Measurements from ENCODE around the gene REV1. TPM values are rescaled to one million over a fixed set of nuclear protein-coding genes. Genes with fewer than 3 reads are reported as not detected.

The REV1 gene
- total and polyA plus RNA-seq, 4 donors, result 4.0 to 37.7 (median 16.2) TPM

- H3K4me3 ChIP-seq (ENCODE audit: low read depth in 1 of 3, low read length in 3 of 3), result no peak overlapping the region
- H3K9ac ChIP-seq (ENCODE audit: low read depth in 1 of 2, low read length in 2 of 2), result no peak overlapping the region
- H3K9me3 ChIP-seq (ENCODE audit: control insufficient read depth in 4 of 4, low read length in 3 of 4), result no peaks in the 10 kb centered on the region
- no peak for TF ChIP-seq CTCF (IDR thresholded peaks at IDR 0.05; ENCODE audit: low read depth, low read length, missing input control)
- no peak for TF ChIP-seq RAD21 (IDR thresholded peaks at IDR 0.05)
- TF ChIP-seq REST (IDR thresholded peaks at IDR 0.05), result no peak
- TF ChIP-seq JUND (IDR thresholded peaks at IDR 0.05), result no peak
- TF ChIP-seq MAX (IDR thresholded peaks at IDR 0.05), result no peak
- TF ChIP-seq GABPA (IDR thresholded peaks at IDR 0.05 in 1 of 2, conservative IDR thresholded peaks at IDR 0.05 in 1 of 2), result no peak
- no peak for TF ChIP-seq SP1 (IDR thresholded peaks at IDR 0.05)
- TF ChIP-seq RXRA (IDR thresholded peaks at IDR 0.05), result no peak
- no peak for TF ChIP-seq EGR1 (IDR thresholded peaks at IDR 0.05; ENCODE audit: low read depth in 2 of 2)
- TF ChIP-seq HNF4A (conservative IDR thresholded peaks at IDR 0.05), result no peak
- no peak for TF ChIP-seq HNF4G (IDR thresholded peaks at IDR 0.05)
- no peak for TF ChIP-seq YY1 (IDR thresholded peaks at IDR 0.05)
- TF ChIP-seq ZBTB33 (IDR thresholded peaks at IDR 0.05), result no peak
- TF ChIP-seq ATF3 (IDR thresholded peaks at IDR 0.05), result no peak
- TF ChIP-seq TAF1 (conservative IDR thresholded peaks at IDR 0.05), result no peak
- no peak for TF ChIP-seq FOXA1 (IDR thresholded peaks at IDR 0.05)
- TF ChIP-seq FOXA2 (IDR thresholded peaks at IDR 0.05), result no peak
- no peak for TF ChIP-seq NR2F2 (IDR thresholded peaks at IDR 0.05)
- no peak overlapping the region for H3K27ac ChIP-seq (ENCODE audit: low read depth in 1 of 2, low read length in 2 of 2)
- H3K27me3 ChIP-seq (ENCODE audit: control insufficient read depth in 4 of 4, insufficient read depth in 4 of 4, low read length in 3 of 4), result no peaks in the 10 kb centered on the region
- no peaks in the 10 kb centered on the region for H3K4me1 ChIP-seq (ENCODE audit: control insufficient read depth in 4 of 4, insufficient read depth in 4 of 4, low read length in 3 of 4)
- DNase-seq (ENCODE audit: low spot score), result no peak
- peaks cover 3 to 61% (median 43%) of the 10 kb centered on the region in 4 donors for H3K36me3 ChIP-seq (ENCODE audit: control insufficient read depth in 4 of 4, insufficient read depth in 3 of 4, low read depth in 1 of 4, low read length in 3 of 4)
Measured at GRCh38 chr2:99424371-99424770, 65.4 kb downstream of the REV1 start.

Data from liver (tissue), 9 donors.